Measurements from ENCODE around the gene GNAI2. TPM values are rescaled to one million over a fixed set of nuclear protein-coding genes. Genes with fewer than 3 reads are reported as not detected.

GNAI2 gene
- total and polyA plus RNA-seq, 8 donors: 61.1 to 211 (median 79.2) TPM

DNA sequence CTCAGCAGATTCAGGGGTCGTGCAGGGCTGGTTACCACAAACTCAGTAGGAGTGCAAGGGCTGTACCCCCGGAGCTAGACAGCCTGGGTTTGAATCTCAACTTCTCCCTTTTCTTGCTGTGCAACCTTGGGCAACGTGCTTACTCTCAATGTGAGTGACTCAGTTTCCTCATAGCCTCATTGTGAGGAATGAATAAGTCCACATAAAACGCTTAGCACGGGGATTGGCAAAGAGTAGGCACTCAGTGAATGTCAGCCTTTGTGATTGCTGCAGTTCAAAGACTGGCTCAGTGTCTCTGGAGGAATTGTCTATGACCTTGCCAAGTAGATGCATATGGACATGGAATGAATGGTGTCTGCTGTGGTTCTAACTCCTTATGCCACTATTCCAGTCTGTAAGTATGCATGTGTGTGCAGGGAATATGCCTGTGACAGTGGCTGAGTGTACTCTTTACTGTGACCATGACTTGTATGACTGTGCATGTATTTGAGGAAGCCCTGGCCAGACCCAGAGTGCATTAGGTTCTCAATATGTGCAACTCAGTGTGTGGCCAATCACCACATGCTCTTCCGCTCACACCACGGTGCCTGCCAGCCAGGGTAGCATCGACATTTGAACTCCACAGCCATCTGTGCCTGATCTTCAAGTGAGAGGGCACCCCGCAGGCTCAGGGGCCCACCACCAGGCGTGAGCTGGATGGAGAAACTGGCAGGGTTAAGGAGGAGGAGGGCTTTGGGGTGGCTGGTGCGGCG, 64.1 kb downstream of the GNAI2 start:
- no peaks in the 10 kb centered on the region for H3K9me3 ChIP-seq

GRCh38 chr3:50300681-50301254, 64.8 kb downstream of the GNAI2 start:
- intact Hi-C loops (cut with DNase I; ENCODE audit: low total_unique reads): no loop called here
- Histone ChIP-seq H3K4me3 (peak overlapping the region in 2 of 4 donors; percentile 5 to 67), H3K36me3 (peaks cover 7 to 15% (median 8%) of the 10 kb centered on the region in 4 donors)

More for the DNA sequence above, 64.1 kb downstream of the GNAI2 start:
- Histone ChIP-seq H3K27me3 (no peaks in the 10 kb centered on the region), H3K36me3 (peaks cover 7 to 15% (median 8%) of the 10 kb centered on the region in 4 donors), H3K4me3 (peak overlapping the region; percentile 47 to 72 (median 68)), H3K4me1 (peaks cover 37 to 68% (median 59%) of the 10 kb centered on the region in 4 donors), H3K27ac (peak overlapping the region; percentile 71 to 96 (median 95))
- WGBS, 5 donors: 48 to 52% (median 51%) methylated on average over 12 of the region's 12 CpGs
- TF ChIP-seq POLR2A (IDR thresholded peaks at IDR 0.05): peak in 1 of 4 donors; percentile 3
- TF ChIP-seq, protein P1, sequence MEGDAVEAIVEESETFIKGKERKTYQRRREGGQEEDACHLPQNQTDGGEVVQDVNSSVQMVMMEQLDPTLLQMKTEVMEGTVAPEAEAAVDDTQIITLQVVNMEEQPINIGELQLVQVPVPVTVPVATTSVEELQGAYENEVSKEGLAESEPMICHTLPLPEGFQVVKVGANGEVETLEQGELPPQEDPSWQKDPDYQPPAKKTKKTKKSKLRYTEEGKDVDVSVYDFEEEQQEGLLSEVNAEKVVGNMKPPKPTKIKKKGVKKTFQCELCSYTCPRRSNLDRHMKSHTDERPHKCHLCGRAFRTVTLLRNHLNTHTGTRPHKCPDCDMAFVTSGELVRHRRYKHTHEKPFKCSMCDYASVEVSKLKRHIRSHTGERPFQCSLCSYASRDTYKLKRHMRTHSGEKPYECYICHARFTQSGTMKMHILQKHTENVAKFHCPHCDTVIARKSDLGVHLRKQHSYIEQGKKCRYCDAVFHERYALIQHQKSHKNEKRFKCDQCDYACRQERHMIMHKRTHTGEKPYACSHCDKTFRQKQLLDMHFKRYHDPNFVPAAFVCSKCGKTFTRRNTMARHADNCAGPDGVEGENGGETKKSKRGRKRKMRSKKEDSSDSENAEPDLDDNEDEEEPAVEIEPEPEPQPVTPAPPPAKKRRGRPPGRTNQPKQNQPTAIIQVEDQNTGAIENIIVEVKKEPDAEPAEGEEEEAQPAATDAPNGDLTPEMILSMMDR (IDR thresholded peaks at IDR 0.05): no peak
- intact Hi-C loops (cut with DNase I; ENCODE audit: low total_unique reads): no loop called here
- DNase-seq: peak in 1 of 2 donors; percentile 61

GRCh38 chr3:50302095-50303012, 66.3 kb downstream of the GNAI2 start:
- Histone ChIP-seq H3K36me3 (peaks cover 0 to 2% (median 0%) of the 10 kb centered on the region in 4 donors), H3K9me3 (no peaks in the 10 kb centered on the region), H3K4me3 (peak overlapping the region; percentile 19 to 36 (median 27)), H3K27ac (peak overlapping the region; percentile 64 to 96 (median 85)), H3K27me3 (no peaks in the 10 kb centered on the region), H3K4me1 (peaks cover 37 to 61% (median 56%) of the 10 kb centered on the region in 4 donors)
- peak in 1 of 2 donors; percentile 13 for DNase-seq
- 79 to 88% (median 86%) methylated on average over 23 to 32 of the region's 32 CpGs for WGBS, 5 donors
- intact Hi-C loops (cut with DNase I; ENCODE audit: low total_unique reads): no loop called here
- no peak for TF ChIP-seq POLR2A (IDR thresholded peaks at IDR 0.05)
- TF ChIP-seq, protein P1 (IDR thresholded peaks at IDR 0.05): no peak
- TF ChIP-seq POLR2AphosphoS5 (IDR thresholded peaks at IDR 0.05): no peak
- no peak for TF ChIP-seq EP300 (IDR thresholded peaks at IDR 0.05)

More at GRCh38 chr3:50300681-50301254, 64.8 kb downstream of the GNAI2 start:
- TF ChIP-seq POLR2AphosphoS5 (IDR thresholded peaks at IDR 0.05) (no peak), EP300 (IDR thresholded peaks at IDR 0.05) (no peak), POLR2A (IDR thresholded peaks at IDR 0.05) (no peak)
- peak in 1 of 2 donors; percentile 26 for DNase-seq
- WGBS, 5 donors: 82 to 100% (median 93%) methylated on average over 5 to 6 of the region's 6 CpGs
- Histone ChIP-seq H3K27ac (peak overlapping the region; percentile 71 to 96 (median 95)), H3K4me1 (peaks cover 37 to 68% (median 59%) of the 10 kb centered on the region in 4 donors), H3K27me3 (no peaks in the 10 kb centered on the region), H3K9me3 (no peaks in the 10 kb centered on the region)

- Histone ChIP-seq H3K4me1 (peaks cover 32 to 53% (median 49%) of the 10 kb centered on the region in 4 donors), H3K9me3 (no peaks in the 10 kb centered on the region), H3K36me3 (no peaks in the 10 kb centered on the region), H3K4me3 (peak within 1 kb of the TSS; percentile 19 to 36 (median 27)), H3K27ac (peak within 1 kb of the TSS; percentile 64 to 96 (median 85)), H3K27me3 (no peaks in the 10 kb centered on the region)
- TF ChIP-seq POLR2AphosphoS5 (IDR thresholded peaks at IDR 0.05): peak; percentile 28 to 52 (median 47)
- no peak for TF ChIP-seq POLR2A (IDR thresholded peaks at IDR 0.05)
- TF ChIP-seq EP300 (IDR thresholded peaks at IDR 0.05): no peak
- TF ChIP-seq, protein P1 (IDR thresholded peaks at IDR 0.05): peak in 1 of 7 experiments; percentile 21
- peak; percentile 78 to 86 for DNase-seq
- intact Hi-C loops (cut with DNase I; ENCODE audit: low total_unique reads): no loop called here
- WGBS, 5 donors: 35 to 53% (median 41%) methylated on average over 11 to 14 of the region's 14 CpGs
These were observed 67.2 kb downstream of the GNAI2 start, which contains the start of gene HYAL1 for GRCh38 chr3:50303013-50303815. TSS of gene HYAL1 (minus strand) at chr3:50303574. CDS start at chr3:50302956, 618 bp downstream.

Measured in stomach (tissue), 9 donors.